Measurements from ENCODE around the gene RASL10A.

The RASL10A gene

DNA sequence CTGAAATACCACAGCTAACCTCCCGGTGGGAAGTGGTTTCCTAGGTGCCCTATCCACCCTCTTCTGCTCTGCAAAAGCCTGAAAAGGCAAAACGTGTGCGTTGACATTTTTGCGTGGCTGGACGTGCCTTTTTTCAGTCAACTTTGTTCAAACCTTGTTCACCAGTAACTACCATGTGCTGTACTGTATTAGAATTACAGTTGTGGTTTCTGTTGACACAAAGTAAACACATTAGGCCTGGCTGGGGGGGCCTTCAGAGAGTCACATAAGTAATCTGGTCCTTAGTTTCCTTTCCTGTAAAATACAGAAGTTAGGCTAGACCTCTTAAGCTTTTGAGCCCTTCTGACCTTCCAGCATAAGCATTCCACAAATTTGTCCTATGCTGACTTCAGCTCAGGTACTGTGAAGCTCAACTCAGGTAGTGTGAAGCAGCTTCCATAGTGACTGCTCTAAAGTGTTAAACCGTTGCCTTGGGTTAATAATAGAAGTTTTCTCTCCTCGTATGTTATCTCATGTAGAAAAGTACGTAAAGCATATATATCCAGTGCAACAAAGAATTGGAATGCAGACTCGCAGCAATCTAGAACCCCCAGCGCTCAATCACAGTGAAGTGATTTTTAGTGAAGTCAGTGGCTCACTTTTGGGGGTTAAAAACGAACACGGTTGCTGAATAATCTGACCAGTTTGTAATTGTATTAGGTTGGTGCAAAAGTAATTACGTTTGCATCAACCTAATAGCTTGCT lies 45.6 kb downstream of the RASL10A start:
- no peak for DNase-seq (ENCODE audit: low read depth)

DNA sequence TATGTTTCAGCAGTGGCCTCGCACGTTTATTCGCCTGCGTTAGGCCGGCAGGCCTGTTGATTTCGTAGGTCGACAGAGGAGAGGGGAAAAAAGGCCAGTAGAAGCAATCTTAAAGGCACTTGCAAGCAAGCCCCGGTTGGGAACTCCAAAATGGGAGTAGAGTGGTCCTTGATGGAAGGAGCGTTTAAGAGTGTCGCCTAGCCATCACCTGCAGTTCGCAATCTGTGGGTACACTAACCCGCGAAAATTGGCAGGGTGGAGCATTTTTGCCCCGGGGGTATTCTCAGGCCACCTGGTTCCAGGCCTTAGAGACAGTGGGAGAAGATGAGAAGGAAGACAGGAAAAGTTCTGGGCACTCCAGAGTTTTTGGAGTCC lies 46.3 kb downstream of the RASL10A start:
- DNase-seq (ENCODE audit: low read depth), result no peak

DNA sequence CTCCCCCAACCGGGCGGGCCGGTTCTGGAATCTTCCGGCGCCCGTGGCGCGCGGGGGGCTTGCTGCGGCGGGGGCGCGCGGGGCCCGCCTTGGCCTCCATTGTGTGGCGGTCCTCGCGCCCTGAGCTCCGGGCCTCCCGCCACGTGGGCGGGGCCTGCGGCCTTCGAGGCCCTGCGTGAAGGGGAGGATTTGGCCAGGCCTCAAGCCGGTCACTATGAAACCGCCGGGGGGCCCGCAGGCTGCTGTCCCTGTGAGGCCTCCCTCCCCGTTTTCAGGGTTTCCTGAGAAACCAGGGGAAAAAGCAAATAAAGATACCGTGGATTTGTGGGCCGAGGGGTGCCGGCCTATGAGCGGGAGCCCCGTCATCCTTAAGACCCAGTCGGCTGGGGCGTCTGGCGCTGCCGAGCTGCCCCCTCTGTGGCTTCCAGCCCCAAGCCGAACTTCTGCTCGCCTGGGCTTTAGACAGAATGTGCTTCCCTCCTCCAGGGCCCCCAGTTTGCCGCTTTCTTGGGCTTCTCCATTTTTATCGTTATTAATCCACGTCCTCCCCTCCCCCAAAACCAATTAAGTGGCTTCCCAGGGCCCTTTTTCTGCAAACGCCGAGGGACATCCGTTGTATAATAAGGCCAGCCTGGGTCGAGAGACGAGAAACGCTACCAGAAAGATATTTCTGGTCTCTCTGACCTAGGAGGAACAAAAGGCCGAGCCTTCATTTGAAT lies 46.8 kb downstream of the RASL10A start:
- peak; percentile 19 for DNase-seq (ENCODE audit: low read depth)

DNA sequence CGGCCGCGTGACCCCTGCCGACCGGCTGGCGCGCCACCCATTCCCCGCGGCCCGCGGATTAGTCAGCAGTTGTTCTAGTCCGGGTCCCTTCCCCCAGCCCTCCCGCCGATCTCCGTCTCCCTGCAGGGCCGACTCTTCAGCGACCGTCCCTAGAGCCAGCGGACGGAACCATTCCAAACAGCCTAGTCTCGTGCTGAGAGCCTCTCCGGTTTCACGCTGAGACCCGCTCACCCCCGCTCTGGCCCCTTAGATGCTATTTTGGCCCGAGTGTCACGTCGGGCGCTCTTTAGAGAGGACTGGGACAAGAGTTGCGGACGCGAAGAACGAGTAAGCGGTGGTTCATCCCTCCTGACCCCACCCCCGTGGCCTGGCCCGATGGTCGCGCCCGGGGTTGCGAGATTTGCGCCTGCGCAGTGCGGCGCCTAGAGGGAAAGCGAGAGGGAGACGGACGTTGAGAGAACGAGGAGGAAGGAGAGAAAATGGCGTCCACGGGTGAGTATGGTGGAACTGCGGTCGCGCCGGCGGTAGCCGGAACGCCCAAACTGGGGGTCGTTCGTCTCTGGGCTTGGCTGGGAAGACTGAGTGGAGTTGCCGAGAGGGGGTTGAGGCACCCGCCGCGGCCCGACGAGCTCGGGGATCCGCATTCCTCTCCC lies 47.5 kb downstream of the RASL10A start, which contains the start of the genes EWSR1 and RHBDD3:
EWSR1 (plus strand) TSS at position 411 of the 653 bp plus-strand sequence; CDS start at position 480, 69 bp downstream.
RHBDD3 (minus strand) TSS at position 124 of the 653 bp plus-strand sequence. CDS start 2,355 bp downstream, outside the sequence.
- peak; percentile 91 for DNase-seq (ENCODE audit: low read depth)

DNA sequence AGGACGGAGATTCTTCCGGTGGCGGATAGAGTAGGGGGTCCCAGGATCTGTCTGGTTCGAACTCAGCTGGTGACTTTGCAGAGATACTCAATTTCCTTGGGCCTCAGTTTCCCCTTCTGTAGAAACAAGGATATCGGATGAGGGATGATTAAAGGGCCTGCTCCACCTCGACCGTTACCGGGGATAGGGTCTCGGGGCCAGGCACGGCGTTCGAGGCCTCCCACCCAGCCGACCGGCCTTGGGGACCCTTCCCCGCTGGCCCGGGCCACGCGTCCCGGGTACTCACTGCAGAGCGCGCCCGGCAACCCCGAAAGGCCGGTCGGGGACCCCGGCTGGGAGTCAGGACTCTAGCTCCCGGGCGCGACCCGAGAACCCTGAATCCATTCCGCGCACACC lies 48.0 kb downstream of the RASL10A start:
- no peak for DNase-seq (ENCODE audit: low read depth)

DNA sequence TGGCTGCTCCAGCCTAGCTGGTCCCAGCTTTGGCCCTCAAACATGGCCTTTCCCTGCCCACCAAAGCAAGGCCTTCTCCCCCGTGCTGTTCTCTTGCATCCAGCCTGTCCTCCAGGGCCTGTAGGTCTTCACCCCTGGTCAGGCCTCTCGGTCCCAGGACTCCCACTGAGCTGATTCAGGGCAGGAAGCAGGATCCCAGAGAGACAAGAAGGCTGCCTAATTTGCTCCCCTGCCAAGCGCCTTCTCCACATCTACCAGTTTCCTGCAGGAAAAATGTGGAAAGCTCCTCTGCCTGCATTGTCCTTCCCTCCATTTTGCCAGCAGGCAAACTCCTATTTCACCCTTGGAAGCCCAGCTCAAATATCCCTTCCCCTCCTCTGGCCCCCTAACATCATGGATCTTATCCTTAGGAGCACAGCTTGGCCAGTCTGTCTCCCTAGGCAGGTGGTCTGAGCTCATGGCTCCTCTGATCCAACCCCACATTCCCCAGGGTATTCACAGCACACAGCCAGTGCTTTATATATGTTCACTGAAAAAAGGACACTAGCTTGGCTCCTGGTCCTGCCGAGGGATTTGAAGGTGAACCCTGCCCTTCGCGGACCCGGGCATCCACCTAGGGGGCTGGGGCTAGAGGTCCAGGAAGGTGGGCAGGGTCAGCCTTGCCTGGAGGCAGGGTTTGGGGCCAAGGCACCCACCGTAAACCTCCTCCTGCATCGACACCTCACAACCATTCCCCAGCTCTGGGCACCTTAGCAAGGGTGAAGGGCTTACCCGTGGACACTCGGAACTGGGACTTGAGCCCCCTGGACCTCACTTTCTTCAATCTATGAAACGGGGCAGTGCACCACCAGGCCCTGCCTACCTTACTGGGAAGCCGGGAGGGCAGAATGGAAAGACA lies 48.7 kb downstream of the RASL10A start:
- no peak for DNase-seq (ENCODE audit: low read depth)

DNA sequence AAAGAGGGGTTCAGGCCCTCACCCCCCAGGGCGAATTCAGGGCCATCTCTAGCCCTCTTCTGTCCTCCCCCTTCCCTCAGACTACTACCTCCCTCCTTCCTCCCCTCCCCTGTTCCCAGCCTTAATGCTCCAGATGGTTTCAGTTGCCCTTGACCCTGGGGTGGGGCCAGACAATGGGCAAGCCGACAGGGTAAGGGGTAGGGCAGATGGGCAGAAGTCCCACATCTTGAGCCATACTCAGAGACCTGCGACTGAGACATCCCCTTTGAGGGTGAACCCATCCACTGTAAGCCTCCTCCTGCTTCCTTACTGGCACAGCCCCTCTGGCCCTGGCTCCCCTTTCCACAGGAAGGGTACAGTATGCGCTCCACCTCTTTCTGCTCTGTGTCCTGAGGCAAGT lies 49.6 kb downstream of the RASL10A start:
- no peak for DNase-seq (ENCODE audit: low read depth)

DNA sequence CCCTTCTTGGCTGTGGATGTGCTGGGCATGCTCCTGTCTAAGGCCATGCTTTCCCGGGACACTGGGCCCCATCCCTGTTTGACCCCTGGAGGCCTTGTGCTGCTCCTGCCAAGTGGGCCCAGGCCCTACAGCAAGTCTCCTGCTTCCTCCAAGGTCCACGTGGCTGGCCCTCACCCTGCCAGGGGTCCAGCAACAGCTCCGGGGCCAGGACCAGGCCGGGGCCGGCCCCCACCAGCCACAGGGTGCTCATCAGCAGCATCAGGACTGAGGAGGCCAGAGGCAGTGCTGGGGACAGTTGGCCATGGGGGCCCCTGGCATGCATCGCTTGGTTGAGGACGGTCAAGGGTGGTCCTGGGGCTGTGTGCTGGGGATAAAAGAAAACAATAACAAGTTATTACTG lies 50.2 kb downstream of the RASL10A start:
- no peak for DNase-seq (ENCODE audit: low read depth)

DNA sequence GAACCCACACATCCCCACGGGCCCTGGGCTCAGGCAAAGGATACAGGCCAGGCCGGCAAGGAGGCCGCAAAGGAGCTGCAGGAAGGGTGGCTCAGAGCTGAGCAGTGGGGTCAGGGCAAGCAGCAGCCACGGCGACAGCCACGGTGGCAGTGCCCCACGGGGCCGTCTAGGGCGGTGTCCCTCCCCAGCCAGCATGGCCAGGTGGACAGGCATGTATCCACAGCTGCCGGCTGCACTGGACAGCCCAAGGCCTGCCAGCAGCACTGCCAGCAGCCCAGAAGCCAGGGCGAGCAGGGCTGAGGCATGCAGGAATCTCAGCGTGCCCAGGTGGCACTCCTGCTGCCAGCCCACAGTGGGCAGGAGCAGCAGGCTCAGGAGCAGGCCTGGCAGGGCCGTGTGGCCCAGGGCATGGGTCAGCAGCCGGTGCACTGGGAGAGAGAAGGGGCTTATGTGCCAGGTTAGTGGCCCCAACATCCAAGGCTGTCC lies 51.7 kb downstream of the RASL10A start:
- no peak for DNase-seq (ENCODE audit: low read depth)

All from T follicular helper cell (primary cell).